ENCODE results near the gene SORCS2.

The SORCS2 gene

DNA sequence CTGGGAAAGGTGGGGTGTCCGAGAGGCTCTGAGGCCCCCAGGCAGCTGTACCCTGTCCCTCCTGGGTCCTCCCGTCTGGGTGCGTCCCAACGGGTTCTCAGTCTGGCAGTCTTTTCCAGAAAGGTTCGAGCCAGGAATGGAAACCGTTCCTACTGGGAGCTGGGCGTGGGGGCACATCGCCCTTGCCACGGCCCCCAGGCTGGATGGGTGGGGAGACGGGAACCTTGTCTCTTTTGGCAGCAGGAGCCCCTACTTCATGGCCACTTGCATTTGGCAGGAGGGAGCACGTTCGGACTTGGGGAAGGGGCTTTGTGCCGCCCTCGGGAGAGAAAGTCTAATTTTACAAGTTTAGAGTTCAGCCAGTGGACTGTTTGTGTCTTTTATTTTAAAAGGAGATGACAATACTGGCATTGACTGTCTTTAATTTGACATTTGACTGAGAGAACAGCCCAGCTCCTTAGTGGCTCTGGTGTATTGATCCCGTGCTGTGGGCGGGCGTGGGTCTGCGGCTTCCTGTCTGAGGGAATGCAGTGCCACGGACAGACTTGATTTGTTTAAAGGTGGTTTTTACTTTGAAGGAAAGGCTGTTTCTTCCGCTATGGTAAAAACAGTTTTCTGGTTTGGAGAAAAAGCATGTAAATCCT, 95.1 kb downstream of the SORCS2 start:
- ChIA-PET CTCF (interaction anchor here (1.1 to 3.3 kb wide), 6 partner anchors 9 to 96 kb away, joined by 4 to 11 read pairs (median 6); no protein-coding TSS in a partner anchor), POLR2A (no interaction called here)
- H3K4me3 ChIP-seq (ENCODE audit: low read depth, low read length) = no peak overlapping the region
- no peak for DNase-seq (ENCODE audit: low read depth, low spot score)
- TF ChIP-seq, protein P1, sequence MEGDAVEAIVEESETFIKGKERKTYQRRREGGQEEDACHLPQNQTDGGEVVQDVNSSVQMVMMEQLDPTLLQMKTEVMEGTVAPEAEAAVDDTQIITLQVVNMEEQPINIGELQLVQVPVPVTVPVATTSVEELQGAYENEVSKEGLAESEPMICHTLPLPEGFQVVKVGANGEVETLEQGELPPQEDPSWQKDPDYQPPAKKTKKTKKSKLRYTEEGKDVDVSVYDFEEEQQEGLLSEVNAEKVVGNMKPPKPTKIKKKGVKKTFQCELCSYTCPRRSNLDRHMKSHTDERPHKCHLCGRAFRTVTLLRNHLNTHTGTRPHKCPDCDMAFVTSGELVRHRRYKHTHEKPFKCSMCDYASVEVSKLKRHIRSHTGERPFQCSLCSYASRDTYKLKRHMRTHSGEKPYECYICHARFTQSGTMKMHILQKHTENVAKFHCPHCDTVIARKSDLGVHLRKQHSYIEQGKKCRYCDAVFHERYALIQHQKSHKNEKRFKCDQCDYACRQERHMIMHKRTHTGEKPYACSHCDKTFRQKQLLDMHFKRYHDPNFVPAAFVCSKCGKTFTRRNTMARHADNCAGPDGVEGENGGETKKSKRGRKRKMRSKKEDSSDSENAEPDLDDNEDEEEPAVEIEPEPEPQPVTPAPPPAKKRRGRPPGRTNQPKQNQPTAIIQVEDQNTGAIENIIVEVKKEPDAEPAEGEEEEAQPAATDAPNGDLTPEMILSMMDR (IDR thresholded peaks at IDR 0.05; ENCODE audit: insufficient read depth, low read length, missing control alignments) = no peak

DNA sequence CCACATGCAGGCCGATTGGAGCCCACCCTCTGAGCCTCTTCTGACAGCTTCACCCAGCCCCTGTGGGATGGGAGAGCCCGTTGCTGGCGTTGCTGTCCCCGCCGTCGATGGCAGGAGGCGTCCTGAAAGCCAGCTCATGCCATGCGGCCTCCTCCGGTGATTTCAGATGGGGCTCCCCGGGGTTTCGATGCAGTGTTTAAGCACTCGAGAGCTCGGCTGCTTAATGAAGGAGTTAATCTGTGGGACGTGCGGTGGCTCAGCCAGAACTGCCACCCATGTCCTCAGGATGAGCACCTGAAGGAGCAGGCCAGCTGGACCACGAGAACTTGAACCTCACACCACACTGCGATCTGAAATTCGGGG, 95.6 kb downstream of the SORCS2 start:
- ChIA-PET POLR2A (no interaction called here), CTCF (interaction anchor here (1.1 to 2.5 kb wide), 4 partner anchors 8 to 13 kb away, joined by 4 to 10 read pairs (median 4); no protein-coding TSS in a partner anchor)
- DNase-seq (ENCODE audit: low read depth, low spot score) = no peak
- H3K4me3 ChIP-seq (ENCODE audit: low read depth, low read length) = no peak overlapping the region
- TF ChIP-seq, protein P1 (IDR thresholded peaks at IDR 0.05; ENCODE audit: insufficient read depth, low read length, missing control alignments) = no peak

DNA sequence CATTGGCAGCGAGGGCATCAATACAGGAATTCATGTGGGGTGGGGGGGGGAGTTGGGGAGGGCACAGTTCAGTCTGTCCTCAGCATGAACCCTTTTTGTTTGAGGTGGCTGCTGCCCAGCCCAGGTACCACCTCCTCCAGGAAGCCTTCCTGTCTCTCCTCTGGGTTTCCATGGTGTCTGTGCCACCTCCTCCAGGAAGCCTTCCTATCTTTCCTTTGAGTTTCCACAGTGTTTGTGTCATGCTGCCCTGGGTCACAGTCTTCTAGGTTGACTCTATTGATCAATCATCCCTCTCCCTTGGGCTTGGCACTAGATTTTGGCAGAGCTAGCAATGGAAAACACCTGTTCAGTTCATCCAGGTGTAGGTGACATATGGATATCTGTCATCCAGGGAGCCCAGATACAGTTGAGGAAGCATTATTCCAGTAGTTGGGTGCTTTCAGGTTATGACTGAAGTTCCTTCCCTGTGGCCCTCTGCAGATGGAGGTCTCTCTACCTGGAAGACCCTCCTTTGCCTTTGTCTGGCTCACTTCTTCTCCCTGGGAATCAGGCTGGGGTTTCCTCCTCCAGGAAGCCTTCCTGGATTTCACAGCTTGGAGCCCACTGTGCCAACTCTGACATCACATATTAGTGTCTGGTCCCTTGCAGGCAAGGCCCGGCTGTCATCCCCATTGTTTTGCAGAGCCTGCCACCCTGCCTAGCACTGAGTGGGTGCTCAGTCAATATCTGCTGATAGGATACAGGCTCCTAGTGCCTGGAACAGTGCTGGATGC, 96.6 kb downstream of the SORCS2 start:
- DNase-seq (ENCODE audit: low read depth, low spot score) = no peak
- TF ChIP-seq, protein P1 (IDR thresholded peaks at IDR 0.05; ENCODE audit: insufficient read depth, low read length, missing control alignments) = no peak
- H3K4me3 ChIP-seq (ENCODE audit: low read depth, low read length) = no peak overlapping the region
- CTCF ChIA-PET = interaction anchor here (1.6 kb wide), 1 partner anchor 94 kb away, joined by 6 read pairs; no protein-coding TSS in a partner anchor
- POLR2A ChIA-PET = no interaction called here

DNA sequence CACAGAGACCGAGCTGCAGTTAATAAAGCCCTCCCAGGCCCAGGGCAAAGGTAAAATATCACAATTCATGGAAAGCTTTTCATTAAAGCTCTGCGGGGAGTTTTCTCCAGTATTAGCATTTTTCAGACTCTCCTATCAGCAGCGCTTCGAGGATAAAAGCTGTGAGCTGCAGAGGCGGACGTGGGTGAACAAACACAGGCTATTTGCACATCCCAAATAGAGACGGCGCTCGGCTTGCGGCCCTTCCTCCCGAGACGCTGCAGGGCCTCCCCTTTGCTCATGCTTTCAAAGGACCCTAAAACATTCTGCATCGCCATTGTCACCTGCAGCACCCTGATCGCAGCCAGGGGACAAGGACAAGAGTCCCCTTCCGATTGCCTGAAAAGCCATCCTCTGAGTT, 97.3 kb downstream of the SORCS2 start:
- DNase-seq (ENCODE audit: low read depth, low spot score) = no peak
- ChIA-PET CTCF (interaction anchor here (0.6 to 2.6 kb wide), 3 partner anchors 15 to 98 kb away, joined by 4 to 12 read pairs (median 6); partner anchors contain the start of gene SORCS2), POLR2A (no interaction called here)
- TF ChIP-seq, protein P1 (IDR thresholded peaks at IDR 0.05; ENCODE audit: insufficient read depth, low read length, missing control alignments) = no peak
- no peak overlapping the region for H3K4me3 ChIP-seq (ENCODE audit: low read depth, low read length)

DNA sequence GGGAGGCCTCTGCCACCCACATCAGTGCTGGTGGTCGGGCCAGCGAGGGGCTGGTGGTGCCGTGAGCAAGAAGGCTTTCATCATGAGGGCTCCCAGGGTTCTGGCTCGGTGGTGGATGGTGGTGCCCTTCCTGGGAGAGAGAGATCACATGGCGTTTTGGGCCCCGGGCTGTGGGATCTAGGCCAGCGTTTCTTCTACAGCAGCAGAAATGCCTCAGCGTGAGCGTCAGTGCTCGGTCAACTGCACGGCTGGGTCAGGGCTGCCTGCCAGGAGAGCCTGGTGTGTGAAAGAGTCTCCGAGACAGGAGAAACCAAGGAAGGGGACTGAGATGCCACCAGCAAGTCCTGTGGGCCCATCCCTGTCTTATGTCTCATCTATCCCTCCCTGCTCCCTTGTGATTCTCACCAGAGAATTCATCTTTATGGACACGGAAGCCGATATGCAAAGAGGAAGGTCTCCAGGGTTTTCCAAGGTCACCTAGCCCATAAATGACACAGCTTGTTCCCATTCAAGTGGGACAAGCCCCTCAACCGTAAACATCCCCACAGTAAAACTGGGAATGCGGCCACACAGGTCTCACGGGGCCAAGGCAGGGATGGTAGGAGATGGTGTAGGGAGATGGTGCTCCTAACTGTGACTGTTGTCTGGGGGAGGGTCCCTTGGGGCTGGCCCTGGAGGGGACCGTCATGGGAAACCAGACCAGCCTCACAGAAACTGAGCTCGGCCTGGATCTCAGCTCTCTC, 99.2 kb downstream of the SORCS2 start:
- TF ChIP-seq, protein P1 (IDR thresholded peaks at IDR 0.05; ENCODE audit: insufficient read depth, low read length, missing control alignments) = no peak
- no peak overlapping the region for H3K4me3 ChIP-seq (ENCODE audit: low read depth, low read length)
- ChIA-PET CTCF (interaction anchor here (1.4 to 2.6 kb wide), 2 partner anchors 98 to 100 kb away, joined by 11 to 12 read pairs; partner anchors contain the start of gene SORCS2), POLR2A (no interaction called here)
- DNase-seq (ENCODE audit: low read depth, low spot score) = no peak
